ENCODE data around the gene PM20D1.

Gene PM20D1

GRCh38 chr1:205840146-205840923 is 9.6 kb downstream of the PM20D1 start:
- no peak for TF ChIP-seq CTCF (IDR thresholded peaks at IDR 0.05; ENCODE audit: insufficient read depth, low read length)
- no peak for TF ChIP-seq GABPA (IDR thresholded peaks at IDR 0.05; ENCODE audit: low read depth)
- TF ChIP-seq REST (IDR thresholded peaks at IDR 0.05; ENCODE audit: insufficient replicate concordance, low read depth) = no peak
- no peak for TF ChIP-seq POLR2AphosphoS5 (IDR thresholded peaks at IDR 0.05; ENCODE audit: low read depth)
- no peak for TF ChIP-seq SPI1 (IDR thresholded peaks at IDR 0.05; ENCODE audit: borderline replicate concordance, low read depth)
- DNase-seq (ENCODE audit: low read depth in 1 of 2, low spot score in 1 of 2) = no peak
- Histone ChIP-seq H3K27ac (replicated peaks) (no peak overlapping the region), H3K4me3 (replicated peaks; ENCODE audit: insufficient read depth, low read length) (no peak overlapping the region), H3K27me3 (ENCODE audit: insufficient read depth, poor library complexity, severe bottlenecking) (no peaks in the 10 kb centered on the region)

GRCh38 chr1:205837382-205837970 is 12.5 kb downstream of the PM20D1 start:
- TF ChIP-seq REST (IDR thresholded peaks at IDR 0.05; ENCODE audit: insufficient replicate concordance, low read depth) = no peak
- TF ChIP-seq CTCF (IDR thresholded peaks at IDR 0.05; ENCODE audit: insufficient read depth, low read length) = no peak
- TF ChIP-seq GABPA (IDR thresholded peaks at IDR 0.05; ENCODE audit: low read depth) = no peak
- TF ChIP-seq SPI1 (IDR thresholded peaks at IDR 0.05; ENCODE audit: borderline replicate concordance, low read depth) = no peak
- no peak for TF ChIP-seq POLR2AphosphoS5 (IDR thresholded peaks at IDR 0.05; ENCODE audit: low read depth)
- no peak for DNase-seq (ENCODE audit: low read depth in 1 of 2, low spot score in 1 of 2)
- H3K4me3 ChIP-seq (replicated peaks; ENCODE audit: insufficient read depth, low read length) = no peak overlapping the region
- H3K27ac ChIP-seq (replicated peaks) = no peak overlapping the region
- no peaks in the 10 kb centered on the region for H3K27me3 ChIP-seq (ENCODE audit: insufficient read depth, poor library complexity, severe bottlenecking)

- no peak overlapping the region for H3K4me3 ChIP-seq (replicated peaks; ENCODE audit: insufficient read depth, low read length)
- H3K27ac ChIP-seq (replicated peaks) = no peak overlapping the region
- TF ChIP-seq POLR2AphosphoS5 (IDR thresholded peaks at IDR 0.05; ENCODE audit: low read depth) = no peak
- no peak for TF ChIP-seq GABPA (IDR thresholded peaks at IDR 0.05; ENCODE audit: low read depth)
- no peak for TF ChIP-seq SPI1 (IDR thresholded peaks at IDR 0.05; ENCODE audit: borderline replicate concordance, low read depth)
- TF ChIP-seq CTCF (IDR thresholded peaks at IDR 0.05; ENCODE audit: insufficient read depth, low read length) = no peak
- TF ChIP-seq REST (IDR thresholded peaks at IDR 0.05; ENCODE audit: insufficient replicate concordance, low read depth) = no peak
- DNase-seq (ENCODE audit: low read depth in 1 of 2, low spot score in 1 of 2) = no peak
- H3K27me3 ChIP-seq (ENCODE audit: insufficient read depth, poor library complexity, severe bottlenecking) = no peaks in the 10 kb centered on the region
These were observed 15.2 kb downstream of the PM20D1 start for GRCh38 chr1:205834751-205835150.

All from HL-60 (cell line).